Left colon (tissue), 2 donors: ENCODE results near the gene SOST. TPM values are rescaled to one million over a fixed set of nuclear protein-coding genes. Genes with fewer than 3 reads are reported as not detected.

Experiments used
- ATAC-seq: fragments of 200-7000 bp; cut with Tn5 transposase; one replicate; pipeline ENCODE4 v1.9.1; 2020; ENCODE audit warnings: mild to moderate bottlenecking, moderate library complexity
- DNase-seq, 2 donors: peaks; one replicate each; pipeline ENCODE4 v3.0.0-alpha.2; 2020
- intact Hi-C, 2 donors: fragments of 100-400 bp; cut with DNase I in 1 of 2; cut with micrococcal nuclease in 1 of 2; formaldehyde crosslinking; loops; one replicate each; pipeline versions ENCODE4 v1.11.2 to v1.14.0; 2022; cut with DNase I, micrococcal nuclease
- total RNA-seq, 2 donors: library from RNA; stranded (reverse); fragmentation: NEBNext Ultra II Directional; extraction: Animal tissue kit (Norgen Biotek cat#: 25700); gene quantifications; one replicate each; pipeline ENCODE4 v1.2.1, GENCODE V29; 2021
- donor health status: DM: no; HTN: no; CAD: no.
- donor health status: DM: yes; HTN: yes; CAD: no.

The SOST gene
- total RNA-seq, 2 donors from 2014 or later: not detected

DNA sequence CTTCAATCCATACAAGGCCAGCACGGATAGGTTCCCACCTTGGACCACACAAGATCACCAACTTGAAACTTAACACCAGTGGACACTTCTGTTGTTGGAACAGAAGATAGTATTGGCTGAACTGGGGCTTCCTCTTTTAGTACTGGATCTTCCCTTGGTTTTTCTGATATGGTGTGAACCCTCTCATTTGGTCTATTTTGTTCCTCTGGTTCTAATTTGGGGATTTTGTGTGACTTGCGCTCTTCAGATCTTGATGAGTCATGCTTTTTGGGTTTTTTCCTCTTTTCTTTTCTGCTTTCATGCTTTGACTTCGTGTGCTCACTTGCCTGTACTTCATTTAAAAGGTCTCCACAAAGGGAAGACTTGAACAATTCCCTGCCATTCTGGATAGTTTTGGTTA is 39.0 kb downstream of the SOST start:
- DNase-seq (no peak), ATAC-seq (no peak)
- intact Hi-C loops: no loop called here

DNA sequence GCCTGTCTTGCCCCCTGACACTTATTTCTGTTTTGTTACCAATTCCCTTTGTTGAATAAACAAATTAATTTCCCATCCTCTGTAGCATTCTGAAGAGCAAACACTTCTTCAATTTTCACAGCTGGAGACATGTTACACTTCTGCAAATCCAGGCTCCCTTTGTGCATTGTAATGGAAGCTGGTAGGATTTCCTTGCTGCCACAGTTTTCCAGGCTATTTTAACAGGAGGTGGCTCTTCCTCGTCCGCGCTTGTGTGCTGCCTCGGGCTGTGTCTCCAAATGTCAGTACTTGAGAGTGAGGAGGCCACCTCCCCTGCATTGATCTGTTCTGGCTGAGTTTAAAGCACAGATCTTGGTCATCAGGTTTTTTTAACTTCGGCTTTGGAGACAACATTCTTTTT is 40.0 kb downstream of the SOST start:
- no peak for ATAC-seq
- no peak for DNase-seq
- intact Hi-C loops: no loop called here

DNA sequence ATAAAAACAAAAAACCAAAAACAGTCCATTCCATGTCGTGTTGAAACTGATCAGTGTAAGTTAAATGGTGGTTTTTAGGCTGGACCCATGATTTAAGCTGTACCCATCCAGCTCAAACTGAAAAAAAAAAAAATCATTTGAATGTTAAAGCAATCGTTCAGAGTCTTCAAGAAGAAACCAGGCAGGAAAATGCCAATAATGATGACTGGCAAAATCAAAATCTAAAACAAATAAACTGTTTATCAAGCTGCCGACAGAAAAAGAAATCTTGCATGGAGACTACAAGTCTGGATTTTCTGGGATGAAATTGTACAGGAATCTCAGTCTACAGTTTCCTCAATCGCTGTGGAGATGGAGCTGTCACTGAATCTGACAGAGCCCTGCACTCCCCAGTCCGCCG is 40.7 kb downstream of the SOST start:
- ATAC-seq: no peak
- DNase-seq: no peak
- intact Hi-C loops: no loop called here

DNA sequence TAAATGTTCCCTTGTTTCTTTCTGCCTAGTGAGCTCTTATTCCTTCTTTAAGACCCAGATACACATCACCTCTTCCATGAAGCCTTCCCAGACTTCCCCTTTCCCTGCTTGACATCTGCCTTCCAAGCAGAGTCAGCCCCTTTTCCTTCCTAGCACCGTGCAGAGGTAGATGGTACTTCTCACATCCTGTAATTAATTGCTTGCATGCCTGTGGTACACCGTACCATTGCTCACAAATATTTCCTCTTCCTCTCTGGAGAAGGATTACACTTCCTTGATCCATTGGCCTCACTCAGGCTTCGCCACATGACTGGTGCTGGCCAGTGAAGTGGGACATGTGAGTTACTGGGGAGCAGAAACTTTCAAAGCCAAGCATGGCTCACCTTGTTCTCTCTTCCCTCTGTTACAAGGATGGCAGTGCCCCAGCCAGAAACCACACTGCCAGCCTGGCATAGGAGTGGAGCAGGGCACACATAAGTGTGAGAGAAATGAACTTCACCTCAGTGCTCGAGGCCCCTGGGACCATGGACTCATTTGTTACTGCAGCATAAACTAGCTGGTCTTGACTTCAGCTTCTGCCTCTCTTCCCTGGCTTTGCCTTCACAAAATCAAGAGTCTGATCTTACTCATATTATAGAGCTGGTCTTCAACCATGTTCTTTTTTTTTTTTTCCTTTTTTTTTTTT is 44.0 kb downstream of the SOST start:
- no peak for ATAC-seq
- DNase-seq: no peak
- intact Hi-C loops: no loop called here

DNA sequence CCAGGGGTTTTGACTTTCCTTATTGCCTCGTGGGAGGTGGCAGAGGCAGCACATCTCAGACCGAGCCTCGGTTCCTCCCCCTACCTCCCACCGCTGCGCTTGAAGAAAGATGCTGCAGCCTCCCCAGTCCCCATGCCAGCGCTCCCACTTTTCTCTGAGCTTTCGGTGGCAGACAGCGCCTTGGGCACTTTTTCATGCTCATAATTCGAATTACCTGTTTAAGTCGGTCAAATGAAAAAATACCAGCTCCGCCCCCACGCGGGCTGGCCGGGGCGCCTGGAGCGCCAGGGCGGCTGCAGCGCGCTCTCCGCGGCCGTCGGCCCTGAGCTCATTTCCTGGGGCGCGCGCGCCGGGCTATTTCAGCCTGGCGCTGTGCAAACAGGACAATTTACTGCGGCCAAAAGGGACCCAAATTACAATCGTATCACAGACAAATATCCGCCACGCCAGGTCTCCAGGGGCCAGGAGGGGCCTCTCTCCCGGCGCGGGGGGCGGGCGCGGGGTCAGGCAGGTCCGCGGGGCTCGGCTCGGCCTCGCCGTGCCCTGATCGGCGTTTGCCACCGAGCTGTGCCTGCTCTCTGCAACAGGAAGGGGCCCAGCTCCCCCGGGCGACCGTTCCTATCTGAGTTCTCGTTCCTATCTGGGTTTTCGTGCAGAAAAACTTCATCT is 45.0 kb downstream of the SOST start:
- DNase-seq: peak in 1 of 2 donors; percentile 26
- ATAC-seq: peak; percentile 54
- intact Hi-C loops: no loop called here

DNA sequence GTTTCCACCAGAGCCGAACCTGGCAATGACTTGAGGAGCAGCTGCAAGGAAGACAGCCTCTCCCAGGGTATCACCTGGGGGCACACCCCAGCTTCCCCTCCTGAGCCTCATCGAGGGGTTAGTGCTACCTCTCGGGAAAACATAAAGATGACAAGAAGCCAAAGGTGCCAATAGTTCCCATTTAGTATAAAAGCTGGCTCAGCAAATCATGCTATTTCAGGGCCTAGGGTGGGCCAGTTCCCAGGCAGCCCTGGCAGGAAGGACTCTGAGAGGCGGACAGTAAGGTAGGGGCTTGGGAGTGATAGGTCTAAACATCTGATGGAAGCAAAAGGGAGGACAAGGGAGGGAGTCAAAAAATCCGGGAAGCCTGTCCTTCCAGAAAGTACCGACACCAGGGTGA is 46.2 kb downstream of the SOST start:
- ATAC-seq: no peak
- no peak for DNase-seq
- intact Hi-C loops: no loop called here

DNA sequence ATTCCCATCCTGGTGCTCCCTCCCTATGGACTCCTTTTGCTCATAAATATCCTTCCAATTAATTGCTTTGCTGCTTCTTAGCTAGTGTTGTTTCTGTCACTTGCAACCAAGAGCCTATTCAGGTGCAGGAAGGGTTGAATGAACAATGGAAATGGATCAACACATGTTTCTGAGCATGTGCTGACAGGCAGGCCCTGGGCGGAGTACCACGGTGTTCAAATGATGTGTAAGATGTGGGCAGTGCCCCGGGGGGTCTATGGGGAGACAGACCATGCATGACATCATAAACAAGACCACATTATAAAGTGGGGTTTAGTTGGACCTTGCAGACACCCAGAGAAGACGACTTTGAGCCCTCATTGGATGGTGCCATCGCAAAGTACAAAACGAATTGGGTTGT is 48.5 kb downstream of the SOST start:
- ATAC-seq: no peak
- intact Hi-C loops: no loop called here

DNA sequence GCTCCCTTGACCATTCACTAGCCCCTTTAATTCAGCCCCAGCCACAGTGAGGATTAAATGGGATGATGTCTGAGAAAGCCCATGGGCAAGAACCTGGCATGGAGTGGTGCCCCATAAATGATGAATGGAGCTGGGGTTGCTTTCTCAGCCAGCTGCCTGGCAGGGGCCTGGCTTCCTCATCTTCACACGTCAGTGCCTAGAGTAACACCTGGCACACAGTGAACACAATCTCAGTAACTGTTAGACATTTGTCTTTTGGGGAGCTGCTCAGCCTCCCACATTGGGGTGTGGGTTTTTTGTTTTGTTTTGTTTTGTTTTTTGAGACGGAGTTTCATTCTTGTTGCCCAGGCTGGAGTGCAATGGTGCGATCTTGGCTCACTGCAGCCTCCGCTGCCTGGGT is 49.4 kb downstream of the SOST start:
- ATAC-seq: no peak
- DNase-seq: no peak
- intact Hi-C loops: no loop called here

More for the DNA sequence above, 48.5 kb downstream of the SOST start:
- DNase-seq: no peak

DNA sequence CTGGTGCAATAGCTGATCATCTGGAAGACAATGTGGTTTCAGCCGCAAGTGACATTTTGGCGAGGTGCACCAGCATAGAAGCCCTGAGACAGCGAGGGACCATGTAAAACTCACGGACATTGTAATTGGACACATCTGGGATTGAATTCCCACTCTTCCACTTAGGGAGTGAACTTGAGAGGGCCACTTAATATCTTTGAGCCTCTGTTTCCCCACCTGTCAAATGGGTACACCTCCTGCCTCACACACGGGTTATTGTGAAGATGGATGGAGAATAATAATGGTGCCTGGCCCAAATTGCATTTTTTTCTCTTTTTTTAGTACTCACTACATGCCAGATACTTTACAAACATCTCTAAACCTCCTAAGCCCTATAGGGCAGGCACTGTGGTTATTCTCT is 51.4 kb downstream of the SOST start:
- intact Hi-C loops: no loop called here
- no peak for DNase-seq
- ATAC-seq: no peak

DNA sequence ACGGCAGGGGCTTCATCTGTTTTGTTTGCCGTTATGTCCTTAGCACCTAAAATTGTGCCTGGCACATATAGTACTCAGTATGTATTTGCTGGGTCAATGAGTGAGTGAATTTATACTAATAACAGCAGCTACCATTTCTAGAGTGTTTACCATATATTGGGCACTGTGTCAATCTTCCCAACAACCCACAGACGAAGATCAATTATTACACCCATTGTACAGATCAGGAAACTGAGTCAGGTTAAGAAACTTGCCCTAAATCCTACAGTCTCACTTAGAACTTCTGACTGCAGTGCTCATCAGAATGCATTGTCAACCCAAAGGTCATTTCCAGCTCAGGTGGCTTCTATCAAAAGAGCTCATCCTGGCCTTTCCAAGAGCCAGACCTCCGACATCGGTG is 52.4 kb downstream of the SOST start:
- intact Hi-C loops: no loop called here
- no peak for DNase-seq
- ATAC-seq: no peak

Other genes starting within 250 kb of the SOST start
- under 1 TPM; 0.89 to 0.95 TPM for gene ETV4, start 212.5 kb downstream of the SOST start, total RNA-seq
- 1 to 10 TPM; 1.2 to 1.8 TPM for gene MEOX1, start 96.9 kb downstream of the SOST start, total RNA-seq
- 10 to 100 TPM; 47.3 to 85.2 TPM for gene DUSP3, start 20.2 kb upstream of the SOST start, total RNA-seq
- not detected for gene CFAP97D1, start 21.6 kb upstream of the SOST start, total RNA-seq
- gene MPP3, start 74.4 kb upstream of the SOST start, total RNA-seq: 1 to 10 TPM; 3.7 to 4.0 TPM
- gene CD300LG, start 88.4 kb upstream of the SOST start, total RNA-seq: under 1 TPM; 0.27 to 0.87 TPM
- 1 to 10 TPM in 1 of 2 donors, under 1 TPM in 1; 0.49 to 2.6 TPM for gene MPP2, start 148.7 kb upstream of the SOST start, total RNA-seq
- 1 to 10 TPM in 1 of 2 donors, not detected in 1; 2.0 TPM for gene PPY, start 183.7 kb upstream of the SOST start, total RNA-seq
- 10 to 100 TPM; 61.2 to 79.7 TPM for gene PYY, start 195.1 kb upstream of the SOST start, total RNA-seq
- 10 to 100 TPM in 1 of 2 donors, 1 to 10 TPM in 1; 9.2 to 13.8 TPM for gene NAGS, start 245.8 kb upstream of the SOST start, total RNA-seq